GM19240 (cell line): ENCODE results near the gene XDH.

ENCODE experiments used
- DNase-seq: peaks from one replicate; pipeline ENCODE4 v3.0.0; 2011; ENCODE audit warnings: low spot score; ENCODE audit not compliant: insufficient read length

Gene XDH

DNA sequence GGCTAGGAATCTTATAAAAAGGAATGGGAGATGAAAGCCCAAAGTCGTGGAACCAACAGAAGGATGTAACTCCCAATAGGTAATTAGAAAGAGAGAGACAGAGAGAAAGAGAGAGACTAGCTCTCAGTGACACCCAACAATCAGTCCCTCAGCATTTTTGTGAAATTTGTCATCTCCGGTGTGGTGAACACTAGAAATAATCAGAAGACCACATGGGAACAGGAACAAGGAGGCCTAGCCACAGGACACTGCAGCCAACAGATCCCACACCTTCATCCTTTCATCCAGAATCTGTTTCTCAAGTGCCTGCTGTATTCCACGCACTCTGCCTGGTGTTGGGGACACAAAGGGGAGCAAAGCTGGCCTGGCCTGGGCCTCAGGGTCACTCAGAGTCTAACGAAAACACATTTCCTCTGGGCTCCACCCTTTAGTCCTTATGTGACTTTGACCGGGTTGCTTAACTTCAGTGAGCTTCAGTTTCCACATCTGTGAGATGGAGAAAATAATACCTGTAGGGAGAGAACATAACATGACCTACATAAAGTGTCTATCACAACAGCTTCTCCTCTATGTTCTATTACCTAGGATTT lies 127.5 kb downstream of the XDH start:
- no peak for DNase-seq

DNA sequence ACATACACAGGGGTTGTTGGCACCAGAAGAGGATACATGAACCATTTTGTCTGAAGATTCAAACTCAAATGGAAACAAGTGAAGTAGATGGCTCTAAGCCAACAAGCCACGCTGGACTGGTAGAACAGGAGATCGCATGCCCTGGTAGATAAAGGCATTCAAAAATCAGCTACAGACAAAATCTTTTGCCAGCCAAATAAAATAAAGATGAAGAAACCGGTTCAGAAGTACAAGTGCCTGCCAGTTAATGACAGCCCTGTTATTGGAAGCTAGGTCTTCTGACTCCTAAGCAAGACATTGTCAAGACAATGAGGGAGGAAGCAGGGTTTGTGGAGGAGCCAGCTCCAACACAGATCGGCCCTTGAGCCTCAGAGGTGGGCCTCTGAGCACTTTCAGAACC lies 128.3 kb downstream of the XDH start:
- DNase-seq = no peak
